Kidney epithelial cell (primary cell): ENCODE data around the gene RHBDF2. TPM values are rescaled to one million over a fixed set of nuclear protein-coding genes. Genes with fewer than 3 reads are reported as not detected.

ENCODE experiments used
- DNase-seq: peaks from one replicate; pipeline ENCODE4 v3.0.0-alpha.2; 2010; ENCODE audit warnings: low read depth
- H3K27me3 ChIP-seq: 2 replicates; pipeline ENCODE4 v1.6.0; 2011; ENCODE audit warnings: low read length; ENCODE audit not compliant: control insufficient read depth, insufficient read depth
- H3K36me3 ChIP-seq: 2 replicates; pipeline ENCODE4 v1.5.1; 2011; ENCODE audit warnings: low read length; ENCODE audit not compliant: control insufficient read depth, insufficient read depth
- H3K4me3 ChIP-seq: 2 replicates; pipeline ENCODE4 v1.5.1; 2011; ENCODE audit warnings: low read depth, mild to moderate bottlenecking, control low read depth, low read length
- total RNA-seq: library from RNA; depleted of rRNA; stranded (reverse); fragments of >200 nt; gene quantifications from 2 replicates; pipeline ENCODE4 v1.2.3, GENCODE V29; 2015
- TF ChIP-seq, protein P1 (sequence below): IDR thresholded peaks from 2 replicates; pipeline ENCODE4 v1.5.1; 2011; ENCODE audit warnings: mild to moderate bottlenecking, moderate library complexity, low read length, control low read depth, inconsistent platforms; ENCODE audit not compliant: insufficient read depth, poor library complexity, severe bottlenecking

Gene RHBDF2
- total RNA-seq, 1 donor from 2014 or later: 101 TPM

DNA sequence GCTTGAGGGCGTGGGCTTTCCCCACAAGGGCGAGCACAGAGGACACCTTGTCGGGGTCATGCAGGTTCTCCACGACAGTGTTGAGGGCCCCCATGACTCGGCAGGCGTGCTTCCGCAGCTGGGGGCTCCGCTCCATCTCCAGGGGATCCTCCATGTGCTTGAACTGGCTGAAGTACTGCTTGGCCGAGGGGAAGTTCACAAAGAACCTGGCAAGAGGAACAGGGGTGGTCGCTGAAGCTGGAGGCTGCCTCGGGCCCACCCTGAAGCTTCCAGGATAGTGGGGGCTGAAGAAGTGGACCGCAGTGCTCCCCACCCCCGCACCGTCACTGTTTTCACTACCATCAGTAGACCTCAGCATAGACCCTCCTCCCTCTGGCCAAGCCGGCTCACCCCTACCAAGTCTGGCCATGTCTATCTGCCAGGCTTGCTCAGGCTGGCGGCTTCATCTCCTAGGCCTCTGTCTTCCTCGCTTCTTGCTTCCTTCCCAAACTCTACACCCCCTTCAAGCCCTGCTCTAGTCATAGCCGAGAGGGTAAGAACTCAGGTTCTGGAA lies 30.3 kb upstream of the RHBDF2 start:
- no peak for DNase-seq
- no peaks in the 10 kb centered on the region for H3K36me3 ChIP-seq
- no peaks in the 10 kb centered on the region for H3K27me3 ChIP-seq
- H3K4me3 ChIP-seq: no peak overlapping the region
- TF ChIP-seq, protein P1, sequence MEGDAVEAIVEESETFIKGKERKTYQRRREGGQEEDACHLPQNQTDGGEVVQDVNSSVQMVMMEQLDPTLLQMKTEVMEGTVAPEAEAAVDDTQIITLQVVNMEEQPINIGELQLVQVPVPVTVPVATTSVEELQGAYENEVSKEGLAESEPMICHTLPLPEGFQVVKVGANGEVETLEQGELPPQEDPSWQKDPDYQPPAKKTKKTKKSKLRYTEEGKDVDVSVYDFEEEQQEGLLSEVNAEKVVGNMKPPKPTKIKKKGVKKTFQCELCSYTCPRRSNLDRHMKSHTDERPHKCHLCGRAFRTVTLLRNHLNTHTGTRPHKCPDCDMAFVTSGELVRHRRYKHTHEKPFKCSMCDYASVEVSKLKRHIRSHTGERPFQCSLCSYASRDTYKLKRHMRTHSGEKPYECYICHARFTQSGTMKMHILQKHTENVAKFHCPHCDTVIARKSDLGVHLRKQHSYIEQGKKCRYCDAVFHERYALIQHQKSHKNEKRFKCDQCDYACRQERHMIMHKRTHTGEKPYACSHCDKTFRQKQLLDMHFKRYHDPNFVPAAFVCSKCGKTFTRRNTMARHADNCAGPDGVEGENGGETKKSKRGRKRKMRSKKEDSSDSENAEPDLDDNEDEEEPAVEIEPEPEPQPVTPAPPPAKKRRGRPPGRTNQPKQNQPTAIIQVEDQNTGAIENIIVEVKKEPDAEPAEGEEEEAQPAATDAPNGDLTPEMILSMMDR: no peak

DNA sequence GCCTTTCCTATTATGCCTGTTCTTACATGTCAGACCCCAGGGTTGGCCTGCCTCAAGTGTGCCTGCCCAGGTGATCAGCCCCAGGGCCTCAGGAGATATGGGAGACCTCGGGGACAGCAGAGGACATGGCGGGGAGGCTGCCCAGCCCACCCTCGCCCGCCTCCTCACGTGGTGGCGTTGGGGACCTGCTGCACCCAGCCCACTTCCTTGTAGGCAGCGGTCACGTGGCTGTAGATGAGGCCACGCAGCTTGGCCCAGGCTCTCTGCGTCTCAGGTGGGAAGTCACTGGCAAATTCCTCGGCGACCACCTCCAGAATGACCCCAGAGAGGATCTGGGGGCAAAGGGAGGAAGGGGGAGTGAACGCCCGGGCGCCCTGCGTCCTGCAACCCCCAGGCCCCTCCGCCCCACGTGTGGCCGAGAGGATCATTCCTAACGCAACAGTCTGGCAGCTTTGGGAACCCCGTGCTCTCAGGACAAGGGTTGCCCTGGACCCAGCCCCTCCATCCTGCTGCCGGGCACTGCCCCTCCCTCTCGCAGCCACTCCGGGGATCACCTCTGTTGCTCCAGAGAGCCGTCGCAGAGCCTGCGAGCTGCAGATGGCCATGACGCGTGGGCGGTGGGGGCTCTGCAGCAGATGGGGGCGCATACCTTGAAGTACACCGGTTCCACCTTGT lies 29.7 kb upstream of the RHBDF2 start:
- DNase-seq: no peak
- Histone ChIP-seq H3K4me3 (no peak overlapping the region), H3K27me3 (no peaks in the 10 kb centered on the region), H3K36me3 (no peaks in the 10 kb centered on the region)
- TF ChIP-seq, protein P1: no peak

DNA sequence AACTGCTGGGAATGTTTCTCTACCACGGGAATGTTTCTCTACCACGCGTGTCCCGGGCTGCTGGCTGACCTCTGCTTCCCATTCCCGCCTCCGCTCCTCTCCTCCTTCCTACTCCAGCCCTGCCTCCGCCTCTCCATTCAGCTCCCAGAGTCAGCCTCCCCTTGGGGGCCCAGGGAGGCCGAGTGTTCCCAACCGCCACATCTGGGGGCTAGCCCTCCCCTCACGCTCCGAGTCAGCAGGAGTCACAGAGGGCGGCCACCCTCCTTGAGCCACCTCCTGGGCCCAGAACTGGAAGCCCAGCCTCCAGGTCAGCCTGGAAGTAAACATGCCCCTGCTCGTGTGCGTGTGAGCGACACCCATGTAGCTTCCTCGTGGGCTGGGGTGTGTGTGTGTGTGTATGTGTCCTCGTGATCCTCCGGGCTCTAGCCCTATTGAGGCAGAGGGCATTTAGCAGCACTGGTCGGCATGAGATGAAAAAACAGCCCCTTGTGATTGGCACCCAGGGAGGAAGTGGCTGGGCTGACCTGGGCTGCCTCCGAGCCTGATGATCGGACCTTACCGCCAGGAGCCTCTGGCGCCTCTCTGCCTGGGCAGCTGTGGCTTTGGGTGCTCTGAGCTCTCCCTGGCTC lies 29.0 kb upstream of the RHBDF2 start:
- no peaks in the 10 kb centered on the region for H3K27me3 ChIP-seq
- no peak for DNase-seq
- no peaks in the 10 kb centered on the region for H3K36me3 ChIP-seq
- TF ChIP-seq, protein P1: no peak
- H3K4me3 ChIP-seq: no peak overlapping the region

DNA sequence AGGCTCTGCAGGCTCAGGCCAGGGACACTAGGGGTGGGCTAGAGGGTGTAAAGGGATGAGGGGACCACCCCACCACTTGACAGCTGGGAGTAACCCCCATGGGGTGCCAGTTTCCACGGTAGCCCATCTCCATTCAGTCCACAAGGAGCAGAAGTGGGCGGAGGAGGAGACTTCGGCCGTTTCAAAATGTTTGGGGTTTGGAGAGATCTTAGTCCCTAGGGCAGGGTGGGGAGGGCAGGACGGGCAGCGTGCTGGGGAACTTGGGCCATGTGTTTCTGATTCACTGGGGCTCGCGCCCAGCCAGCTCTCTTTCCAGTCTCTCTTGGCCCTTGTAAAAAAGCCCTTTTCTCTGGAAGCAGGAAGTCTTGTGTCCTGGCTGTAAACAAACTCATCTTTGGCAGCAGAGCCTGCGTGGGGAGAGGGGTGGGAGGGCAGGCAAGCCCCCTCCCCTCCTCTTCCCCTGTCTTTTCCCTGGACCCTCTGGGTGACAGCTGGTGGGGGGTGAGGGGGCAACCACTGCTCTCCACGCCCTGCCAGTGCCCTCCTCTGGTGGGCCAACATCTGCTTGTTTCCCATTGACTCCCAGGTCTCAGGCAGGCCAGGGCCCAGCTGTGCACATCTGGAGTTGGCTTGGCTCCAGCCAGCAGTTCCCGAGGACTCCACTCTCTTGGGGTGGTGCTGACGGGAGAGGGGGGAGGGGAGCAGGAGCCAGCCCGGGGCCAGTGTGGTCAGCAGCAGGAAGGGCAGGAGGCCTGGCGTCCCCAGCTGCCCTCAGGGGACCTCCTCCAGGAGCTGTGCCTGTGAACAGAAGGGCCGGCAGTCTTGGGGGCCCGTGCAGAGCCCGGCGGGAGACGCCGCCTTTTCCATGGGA lies 28.2 kb upstream of the RHBDF2 start:
- H3K36me3 ChIP-seq: no peaks in the 10 kb centered on the region
- no peaks in the 10 kb centered on the region for H3K27me3 ChIP-seq
- H3K4me3 ChIP-seq: no peak overlapping the region
- TF ChIP-seq, protein P1: no peak
- no peak for DNase-seq

DNA sequence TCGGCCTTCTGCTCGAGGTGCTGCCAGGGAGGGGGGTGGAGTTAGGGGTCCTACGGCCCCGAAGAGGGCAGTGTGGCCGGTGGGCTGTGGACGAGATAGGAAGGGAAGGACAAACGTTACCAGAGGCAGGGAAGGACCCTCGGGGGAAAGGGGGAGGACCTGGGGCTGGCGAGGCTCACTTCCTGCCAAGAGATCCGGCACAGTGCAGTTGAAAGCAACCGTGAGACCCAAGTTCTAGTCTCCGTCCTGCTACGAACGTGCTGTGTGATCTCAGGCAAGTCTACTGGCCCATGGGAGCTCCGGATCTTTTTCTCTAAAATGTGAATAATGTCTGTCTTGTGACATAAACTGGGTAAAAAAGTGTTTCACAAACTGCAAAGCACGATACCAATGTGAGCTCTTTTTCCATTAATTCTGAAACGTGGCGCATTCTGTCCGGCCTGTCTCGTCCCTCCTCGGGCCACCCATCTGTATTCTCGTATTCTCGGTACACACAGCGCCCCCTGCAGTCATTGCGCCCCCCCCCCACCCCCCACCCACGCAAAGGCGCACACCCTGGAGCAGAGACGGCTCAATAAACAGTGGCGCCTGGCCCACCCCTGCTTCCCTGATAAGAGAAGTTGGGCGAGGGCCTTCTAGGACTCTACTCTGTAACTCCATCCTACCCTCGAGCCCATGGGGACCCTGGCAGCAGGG lies 27.5 kb upstream of the RHBDF2 start:
- Histone ChIP-seq H3K36me3 (no peaks in the 10 kb centered on the region), H3K4me3 (no peak overlapping the region), H3K27me3 (no peaks in the 10 kb centered on the region)
- DNase-seq: no peak
- TF ChIP-seq, protein P1: peak; percentile 4
